GM12878 (cell line): ENCODE measurements around the gene MDGA2. TPM values are rescaled to one million over a fixed set of nuclear protein-coding genes. Genes with fewer than 3 reads are reported as not detected.

Experiments
- ATAC-seq: fragments of 200-7000 bp; cut with Tn5 transposase; 3 replicates; pipeline ENCODE4 v1.9.1; 2020; ENCODE audit warnings: mild to moderate bottlenecking, moderate library complexity
- BruUV-seq: library from RNA; stranded (reverse); fragments of 400-500 nt; replicated peaks from 2 replicates; lab custom pipeline; 2021; lab: Mats Ljungman, UMichigan
- CTCF ChIA-PET: fragments of 300-600 bp; sonication (Branson Sonifier 250); formaldehyde crosslinking; extraction: SDS; loops from one replicate; lab custom pipeline; 2021; ENCODE audit warnings: inconsistent platforms; lab: Yijun Ruan, JAX
- POLR2A ChIA-PET: fragments of 350-600 bp; formaldehyde crosslinking; extraction: SDS; loops from one replicate; lab custom pipeline; 2021; ENCODE audit warnings: inconsistent platforms; lab: Charles Lee
- RAD21 ChIA-PET: fragments of 300-600 bp; sonication (Branson Sonifier 250); formaldehyde crosslinking; loops from one replicate; lab custom pipeline; 2023; ENCODE audit warnings: antibody characterized with exemption; ENCODE audit not compliant: unreplicated experiment; lab: Charles Lee
- SMC1A ChIA-PET: fragments of 300-600 bp; sonication (Branson Sonifier 250); formaldehyde crosslinking; loops from one replicate; lab custom pipeline; 2023; ENCODE audit not compliant: unreplicated experiment, uncharacterized antibody; lab: Charles Lee
- DNase-seq: peaks from one replicate; pipeline ENCODE4 v3.0.0-alpha.2; 2011; ENCODE audit warnings: low read depth, low spot score
- FAIRE-seq: peaks from 3 replicates; lab custom pipeline; 2011; peaks lifted over from hg19 to GRCh38; lab: Jason Lieb, UNC
- H2AFZ ChIP-seq: 2 replicates; pipeline ENCODE4 v1.6.0; 2011; ENCODE audit warnings: low read depth, low read length, control low read depth; ENCODE audit not compliant: control insufficient read depth
- H3K27ac ChIP-seq: 2 replicates; pipeline ENCODE4 v1.5.1; 2011; ENCODE audit warnings: control low read depth; ENCODE audit not compliant: control insufficient read depth, insufficient read depth
- H3K27me3 ChIP-seq, 2 experiments: replicated peaks in 1 of 2; 2 replicates each; pipeline versions ENCODE4 v1.6.0 to v1.6.1; 2011; ENCODE audit warnings: low read length in 1 of 2; ENCODE audit not compliant: control insufficient read depth in 2 of 2, insufficient read depth in 2 of 2
- H3K36me3 ChIP-seq, 2 experiments: 2 replicates each; pipeline ENCODE4 v1.5.1; 2011; ENCODE audit warnings: low read length in 1 of 2; ENCODE audit not compliant: control insufficient read depth in 2 of 2, insufficient read depth in 2 of 2
- H3K4me1 ChIP-seq: 2 replicates; pipeline ENCODE4 v1.6.1; 2011; ENCODE audit warnings: mild to moderate bottlenecking, low read length, moderate library complexity, mixed read lengths; ENCODE audit not compliant: control insufficient read depth, insufficient read depth
- H3K4me2 ChIP-seq: 2 replicates; pipeline ENCODE4 v1.6.0; 2011; ENCODE audit warnings: control low read depth; ENCODE audit not compliant: control insufficient read depth, insufficient read depth
- H3K4me3 ChIP-seq: fragments of 200-600 bp; sonication (generic); 2 replicates; pipeline ENCODE4 v1.5.1; 2016
- H3K79me2 ChIP-seq: 2 replicates; pipeline ENCODE4 v1.6.0; 2011; ENCODE audit warnings: low read length; ENCODE audit not compliant: control insufficient read depth, insufficient read depth
- H3K9ac ChIP-seq: 2 replicates; pipeline ENCODE4 v1.8.0; 2011; ENCODE audit warnings: low read length, control low read depth, mixed read lengths; ENCODE audit not compliant: control insufficient read depth, insufficient read depth
- H3K9me3 ChIP-seq: replicated peaks from 3 replicates; pipeline ENCODE4 v1.5.1; 2011; ENCODE audit warnings: mild to moderate bottlenecking, low read length; ENCODE audit not compliant: control insufficient read depth, insufficient read depth
- H4K20me1 ChIP-seq: 2 replicates; pipeline ENCODE4 v1.6.0; 2011; ENCODE audit not compliant: control insufficient read depth, insufficient read depth
- BMI1 ChIP-seq: fragments of 450-650 bp; IDR thresholded peaks from 2 replicates; pipeline ENCODE4 v1.6.1; 2016; ENCODE audit warnings: mild to moderate bottlenecking, moderate library complexity, borderline replicate concordance
- CHD1 ChIP-seq: IDR thresholded peaks from 2 replicates; pipeline ENCODE4 v1.6.1; 2012; ENCODE audit warnings: low read depth, low read length, improper control_type of control experiment
- CHD4 ChIP-seq: fragments of 200-600 bp; sonication (generic); IDR thresholded peaks from 2 replicates; pipeline ENCODE4 v1.6.1; 2016; ENCODE audit warnings: mild to moderate bottlenecking
- ESRRA ChIP-seq: IDR thresholded peaks from 2 replicates; pipeline ENCODE4 v1.6.1; 2012; ENCODE audit warnings: mild to moderate bottlenecking, low read length, improper control_type of control experiment
- IKZF1 ChIP-seq: fragments of 450-650 bp; conservative IDR thresholded peaks from 2 replicates; pipeline ENCODE4 v1.6.1; 2017; ENCODE audit warnings: antibody characterized with exemption, mild to moderate bottlenecking
- IKZF2 ChIP-seq, 2 experiments: fragments of 450-650 bp; IDR thresholded peaks; 2 replicates each; pipeline ENCODE4 v1.6.1; 2017; ENCODE audit warnings: mild to moderate bottlenecking in 2 of 2, moderate library complexity in 2 of 2
- LARP7 ChIP-seq: fragments of 450-650 bp; IDR thresholded peaks from 2 replicates; pipeline ENCODE4 v1.6.1; 2017; ENCODE audit warnings: mild to moderate bottlenecking
- SMAD1 ChIP-seq: fragments of 450-650 bp; IDR thresholded peaks from 2 replicates; pipeline ENCODE4 v1.6.1; 2018; ENCODE audit warnings: mild to moderate bottlenecking, low read depth; ENCODE audit not compliant: partially characterized antibody
- SUPT20H ChIP-seq: IDR thresholded peaks from 2 replicates; pipeline ENCODE4 v1.6.1; 2011; ENCODE audit warnings: low read depth, mild to moderate bottlenecking, low read length, moderate library complexity, borderline replicate concordance; ENCODE audit not compliant: control insufficient read depth
- TARDBP ChIP-seq: IDR thresholded peaks from 2 replicates; pipeline ENCODE4 v1.6.1; 2016; ENCODE audit warnings: borderline replicate concordance
- ZNF207 ChIP-seq: fragments of 450-650 bp; IDR thresholded peaks from 2 replicates; pipeline ENCODE4 v1.6.1; 2014; ENCODE audit warnings: antibody characterized with exemption, mild to moderate bottlenecking, borderline replicate concordance
- ZZZ3 ChIP-seq: IDR thresholded peaks from 2 replicates; pipeline ENCODE4 v1.6.1; 2011; ENCODE audit warnings: low read depth; ENCODE audit not compliant: control insufficient read depth, insufficient read length
- WGBS: methylation state at CpG from one replicate; pipeline ENCODE4 v1.1.6; 2016; ENCODE audit warnings: low lambda C conversion rate; ENCODE audit not compliant: insufficient replicate concordance, insufficient coverage; ENCODE audit errors: missing lambda C conversion rate; 5-methylcytosine and 5-hydroxymethylcytosine counted together
- in situ Hi-C: fragments of 300-500 bp; cut with MboI; formaldehyde crosslinking; loops from 9 replicates; pipeline ENCODE4 v1.14.3; 2018; ENCODE audit warnings: mixed read lengths
- intact Hi-C: fragments of 100-400 bp; cut with micrococcal nuclease; formaldehyde crosslinking; loops from one replicate; pipeline ENCODE4 v1.14.2; 2022; ENCODE audit not compliant: unreplicated experiment
- polyA plus RNA-seq, 11 experiments: library from polyadenylated mRNA; depleted of rRNA in 4 of 11; unstranded in 6 of 11; stranded (reverse) in 5 of 11; fragments of >200 nt; fragmentation: Nextera tagmentation in 4 of 11; fragmentation: Illumina TruSeq in 1 of 11; extraction: Ambion mirVana in 4 of 11; extraction: Trizol in 1 of 11; gene quantifications; 1 replicate in 1 of 11; 2 replicates in 10 of 11; pipeline versions ENCODE4 v1.2.1 to v1.2.3, GENCODE V29; 2011 to 2016; ENCODE audit warnings: inconsistent platforms in 2 of 11, missing spikeins in 2 of 11, low read depth in 1 of 11
- total RNA-seq, 4 experiments: library from RNA; depleted of rRNA in 3 of 4; stranded (reverse); fragments of >200 nt in 3 of 4; fragmentation: Illumina TruSeq in 1 of 4; extraction: Trizol in 1 of 4; gene quantifications; 2 replicates each; pipeline versions ENCODE4 v1.2.1 to v1.2.3, GENCODE V29; 2013 to 2021
- TF ChIP-seq, protein P1 (sequence below): IDR thresholded peaks from 2 replicates; pipeline ENCODE4 v1.6.1; 2011; ENCODE audit warnings: low read depth, mild to moderate bottlenecking, low read length, moderate library complexity, borderline replicate concordance; ENCODE audit errors: extremely low read depth
- TF ChIP-seq, protein P2 (sequence below), 3 experiments: IDR thresholded peaks in 2 of 3; conservative IDR thresholded peaks in 1 of 3; 2 replicates each; pipeline ENCODE4 v1.5.1; 2011; ENCODE audit warnings: low read depth in 3 of 3, low read length in 3 of 3, mild to moderate bottlenecking in 3 of 3, control low read depth in 2 of 3, moderate library complexity in 2 of 3, inconsistent platforms in 1 of 3, mixed read lengths in 1 of 3; ENCODE audit not compliant: control insufficient read depth in 2 of 3, insufficient read depth in 1 of 3; ENCODE audit errors: extremely low read depth in 1 of 3
- TF ChIP-seq, protein P3 (sequence below): fragments of 450-650 bp; IDR thresholded peaks from 2 replicates; pipeline ENCODE4 v1.6.1; 2018; ENCODE audit warnings: mild to moderate bottlenecking, low read depth, moderate library complexity; ENCODE audit not compliant: partially characterized antibody
- TF ChIP-seq, protein P4 (sequence below): IDR thresholded peaks from 2 replicates; pipeline ENCODE4 v1.6.1; 2012; ENCODE audit warnings: low read depth, low read length, improper control_type of control experiment
- TF ChIP-seq, protein P5 (sequence below): fragments of 450-650 bp; formaldehyde crosslinking; IDR thresholded peaks from 2 replicates; pipeline ENCODE4 v1.4.0; 2020; ENCODE audit warnings: mild to moderate bottlenecking, moderate library complexity

MDGA2 gene
- total and polyA plus RNA-seq, 10 of the 15 experiments (the other 5 are each of a cell fraction or from before 2014, with no cell fraction given), result not detected

DNA sequence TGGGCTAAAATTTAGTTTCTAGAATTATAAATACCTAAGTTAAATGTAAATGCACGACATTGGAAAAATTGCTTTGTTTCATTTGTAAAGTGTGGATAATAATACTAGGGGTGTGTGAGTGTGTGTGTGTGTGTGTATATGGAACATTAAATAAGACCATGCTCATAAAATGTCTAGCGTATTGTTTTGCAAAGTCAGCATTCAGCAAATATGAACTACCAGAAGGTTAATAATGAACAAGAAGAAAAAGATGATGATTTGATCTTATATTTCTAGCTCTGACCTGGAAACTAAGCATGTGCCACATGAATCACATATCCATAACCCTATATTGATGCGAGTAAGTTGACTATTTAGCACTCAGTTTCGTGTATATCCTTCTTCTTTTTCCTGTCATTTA, 44.9 kb upstream of the MDGA2 start:
- no peak for DNase-seq
- 27% methylated on average over 4 of the region's 4 CpGs for WGBS
- H3K79me2 ChIP-seq, result no peaks in the 10 kb centered on the region
- FAIRE-seq, result no peak
- BruUV-seq, result no TSS peak
- H3K4me2 ChIP-seq, result no peak overlapping the region
- H3K4me1 ChIP-seq, result no peaks in the 10 kb centered on the region
- H3K27ac ChIP-seq, result no peak overlapping the region
- in situ Hi-C loops, result no loop called here
- no peaks in the 10 kb centered on the region for H3K36me3 ChIP-seq
- H3K9me3 ChIP-seq, result no peaks in the 10 kb centered on the region
- CTCF ChIA-PET, result no interaction called here
- intact Hi-C loops, result no loop called here
- H4K20me1 ChIP-seq, result no peaks in the 10 kb centered on the region
- no peak overlapping the region for H3K4me3 ChIP-seq
- no peak overlapping the region for H3K9ac ChIP-seq
- H2AFZ ChIP-seq, result no peak overlapping the region
- RAD21 ChIA-PET, result no interaction called here
- POLR2A ChIA-PET, result no interaction called here
- SMC1A ChIA-PET, result no interaction called here
- H3K27me3 ChIP-seq, result no peaks in the 10 kb centered on the region
- no peak for ATAC-seq
- TF ChIP-seq CHD4 (no peak), TARDBP (no peak), SUPT20H (no peak), SMAD1 (no peak), ZNF207 (no peak), IKZF2 (IDR thresholded peaks at IDR 0.05) (no peak), CHD1 (no peak), ZZZ3 (no peak), LARP7 (no peak), BMI1 (no peak), ESRRA (no peak), IKZF1 (no peak)
- TF ChIP-seq, protein P1, sequence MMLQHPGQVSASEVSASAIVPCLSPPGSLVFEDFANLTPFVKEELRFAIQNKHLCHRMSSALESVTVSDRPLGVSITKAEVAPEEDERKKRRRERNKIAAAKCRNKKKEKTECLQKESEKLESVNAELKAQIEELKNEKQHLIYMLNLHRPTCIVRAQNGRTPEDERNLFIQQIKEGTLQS, result no peak
- TF ChIP-seq, protein P2, sequence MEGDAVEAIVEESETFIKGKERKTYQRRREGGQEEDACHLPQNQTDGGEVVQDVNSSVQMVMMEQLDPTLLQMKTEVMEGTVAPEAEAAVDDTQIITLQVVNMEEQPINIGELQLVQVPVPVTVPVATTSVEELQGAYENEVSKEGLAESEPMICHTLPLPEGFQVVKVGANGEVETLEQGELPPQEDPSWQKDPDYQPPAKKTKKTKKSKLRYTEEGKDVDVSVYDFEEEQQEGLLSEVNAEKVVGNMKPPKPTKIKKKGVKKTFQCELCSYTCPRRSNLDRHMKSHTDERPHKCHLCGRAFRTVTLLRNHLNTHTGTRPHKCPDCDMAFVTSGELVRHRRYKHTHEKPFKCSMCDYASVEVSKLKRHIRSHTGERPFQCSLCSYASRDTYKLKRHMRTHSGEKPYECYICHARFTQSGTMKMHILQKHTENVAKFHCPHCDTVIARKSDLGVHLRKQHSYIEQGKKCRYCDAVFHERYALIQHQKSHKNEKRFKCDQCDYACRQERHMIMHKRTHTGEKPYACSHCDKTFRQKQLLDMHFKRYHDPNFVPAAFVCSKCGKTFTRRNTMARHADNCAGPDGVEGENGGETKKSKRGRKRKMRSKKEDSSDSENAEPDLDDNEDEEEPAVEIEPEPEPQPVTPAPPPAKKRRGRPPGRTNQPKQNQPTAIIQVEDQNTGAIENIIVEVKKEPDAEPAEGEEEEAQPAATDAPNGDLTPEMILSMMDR (IDR thresholded peaks at IDR 0.05 in 2 of 3, conservative IDR thresholded peaks at IDR 0.05 in 1 of 3; ENCODE audit: control insufficient read depth in 2 of 3, extremely low read depth in 1 of 3, insufficient read depth in 1 of 3, low read depth in 3 of 3, low read length in 3 of 3), result no peak
- TF ChIP-seq, protein P3, sequence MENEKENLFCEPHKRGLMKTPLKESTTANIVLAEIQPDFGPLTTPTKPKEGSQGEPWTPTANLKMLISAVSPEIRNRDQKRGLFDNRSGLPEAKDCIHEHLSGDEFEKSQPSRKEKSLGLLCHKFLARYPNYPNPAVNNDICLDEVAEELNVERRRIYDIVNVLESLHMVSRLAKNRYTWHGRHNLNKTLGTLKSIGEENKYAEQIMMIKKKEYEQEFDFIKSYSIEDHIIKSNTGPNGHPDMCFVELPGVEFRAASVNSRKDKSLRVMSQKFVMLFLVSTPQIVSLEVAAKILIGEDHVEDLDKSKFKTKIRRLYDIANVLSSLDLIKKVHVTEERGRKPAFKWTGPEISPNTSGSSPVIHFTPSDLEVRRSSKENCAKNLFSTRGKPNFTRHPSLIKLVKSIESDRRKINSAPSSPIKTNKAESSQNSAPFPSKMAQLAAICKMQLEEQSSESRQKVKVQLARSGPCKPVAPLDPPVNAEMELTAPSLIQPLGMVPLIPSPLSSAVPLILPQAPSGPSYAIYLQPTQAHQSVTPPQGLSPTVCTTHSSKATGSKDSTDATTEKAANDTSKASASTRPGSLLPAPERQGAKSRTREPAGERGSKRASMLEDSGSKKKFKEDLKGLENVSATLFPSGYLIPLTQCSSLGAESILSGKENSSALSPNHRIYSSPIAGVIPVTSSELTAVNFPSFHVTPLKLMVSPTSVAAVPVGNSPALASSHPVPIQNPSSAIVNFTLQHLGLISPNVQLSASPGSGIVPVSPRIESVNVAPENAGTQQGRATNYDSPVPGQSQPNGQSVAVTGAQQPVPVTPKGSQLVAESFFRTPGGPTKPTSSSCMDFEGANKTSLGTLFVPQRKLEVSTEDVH, result no peak
- TF ChIP-seq, protein P4, sequence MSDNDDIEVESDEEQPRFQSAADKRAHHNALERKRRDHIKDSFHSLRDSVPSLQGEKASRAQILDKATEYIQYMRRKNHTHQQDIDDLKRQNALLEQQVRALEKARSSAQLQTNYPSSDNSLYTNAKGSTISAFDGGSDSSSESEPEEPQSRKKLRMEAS, result no peak
- TF ChIP-seq, protein P5, sequence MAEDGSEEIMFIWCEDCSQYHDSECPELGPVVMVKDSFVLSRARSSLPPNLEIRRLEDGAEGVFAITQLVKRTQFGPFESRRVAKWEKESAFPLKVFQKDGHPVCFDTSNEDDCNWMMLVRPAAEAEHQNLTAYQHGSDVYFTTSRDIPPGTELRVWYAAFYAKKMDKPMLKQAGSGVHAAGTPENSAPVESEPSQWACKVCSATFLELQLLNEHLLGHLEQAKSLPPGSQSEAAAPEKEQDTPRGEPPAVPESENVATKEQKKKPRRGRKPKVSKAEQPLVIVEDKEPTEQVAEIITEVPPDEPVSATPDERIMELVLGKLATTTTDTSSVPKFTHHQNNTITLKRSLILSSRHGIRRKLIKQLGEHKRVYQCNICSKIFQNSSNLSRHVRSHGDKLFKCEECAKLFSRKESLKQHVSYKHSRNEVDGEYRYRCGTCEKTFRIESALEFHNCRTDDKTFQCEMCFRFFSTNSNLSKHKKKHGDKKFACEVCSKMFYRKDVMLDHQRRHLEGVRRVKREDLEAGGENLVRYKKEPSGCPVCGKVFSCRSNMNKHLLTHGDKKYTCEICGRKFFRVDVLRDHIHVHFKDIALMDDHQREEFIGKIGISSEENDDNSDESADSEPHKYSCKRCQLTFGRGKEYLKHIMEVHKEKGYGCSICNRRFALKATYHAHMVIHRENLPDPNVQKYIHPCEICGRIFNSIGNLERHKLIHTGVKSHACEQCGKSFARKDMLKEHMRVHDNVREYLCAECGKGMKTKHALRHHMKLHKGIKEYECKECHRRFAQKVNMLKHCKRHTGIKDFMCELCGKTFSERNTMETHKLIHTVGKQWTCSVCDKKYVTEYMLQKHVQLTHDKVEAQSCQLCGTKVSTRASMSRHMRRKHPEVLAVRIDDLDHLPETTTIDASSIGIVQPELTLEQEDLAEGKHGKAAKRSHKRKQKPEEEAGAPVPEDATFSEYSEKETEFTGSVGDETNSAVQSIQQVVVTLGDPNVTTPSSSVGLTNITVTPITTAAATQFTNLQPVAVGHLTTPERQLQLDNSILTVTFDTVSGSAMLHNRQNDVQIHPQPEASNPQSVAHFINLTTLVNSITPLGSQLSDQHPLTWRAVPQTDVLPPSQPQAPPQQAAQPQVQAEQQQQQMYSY (CRISPR knock-in tag), result no peak
